ENCODE results near the gene MAGI2.

DNA sequence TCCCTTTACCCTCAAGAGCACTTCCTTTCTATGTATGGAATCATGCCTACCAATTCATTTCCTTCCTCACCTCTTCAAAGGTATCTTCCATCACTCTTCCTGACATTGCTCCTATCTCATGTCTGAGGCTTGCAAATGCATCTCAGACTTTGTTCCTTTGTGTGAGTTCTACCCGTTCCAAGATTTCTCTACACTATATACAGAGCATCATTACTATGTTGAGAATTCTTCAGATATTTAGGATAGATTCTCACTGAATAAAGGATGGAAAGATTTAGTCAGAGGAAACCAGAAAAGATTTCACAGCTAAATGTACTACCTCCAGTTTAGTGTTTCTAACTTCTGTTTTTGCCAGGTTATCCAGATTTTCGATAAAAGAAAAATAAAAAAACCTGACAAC is 1192.2 kb downstream of the MAGI2 start:
- TF ChIP-seq, protein P1, sequence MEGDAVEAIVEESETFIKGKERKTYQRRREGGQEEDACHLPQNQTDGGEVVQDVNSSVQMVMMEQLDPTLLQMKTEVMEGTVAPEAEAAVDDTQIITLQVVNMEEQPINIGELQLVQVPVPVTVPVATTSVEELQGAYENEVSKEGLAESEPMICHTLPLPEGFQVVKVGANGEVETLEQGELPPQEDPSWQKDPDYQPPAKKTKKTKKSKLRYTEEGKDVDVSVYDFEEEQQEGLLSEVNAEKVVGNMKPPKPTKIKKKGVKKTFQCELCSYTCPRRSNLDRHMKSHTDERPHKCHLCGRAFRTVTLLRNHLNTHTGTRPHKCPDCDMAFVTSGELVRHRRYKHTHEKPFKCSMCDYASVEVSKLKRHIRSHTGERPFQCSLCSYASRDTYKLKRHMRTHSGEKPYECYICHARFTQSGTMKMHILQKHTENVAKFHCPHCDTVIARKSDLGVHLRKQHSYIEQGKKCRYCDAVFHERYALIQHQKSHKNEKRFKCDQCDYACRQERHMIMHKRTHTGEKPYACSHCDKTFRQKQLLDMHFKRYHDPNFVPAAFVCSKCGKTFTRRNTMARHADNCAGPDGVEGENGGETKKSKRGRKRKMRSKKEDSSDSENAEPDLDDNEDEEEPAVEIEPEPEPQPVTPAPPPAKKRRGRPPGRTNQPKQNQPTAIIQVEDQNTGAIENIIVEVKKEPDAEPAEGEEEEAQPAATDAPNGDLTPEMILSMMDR (IDR thresholded peaks at IDR 0.05): no peak
- TF ChIP-seq POLR2A (IDR thresholded peaks at IDR 0.05) (no peak), POLR2AphosphoS5 (IDR thresholded peaks at IDR 0.05; ENCODE audit: insufficient read depth in 1 of 2, low read depth in 1 of 2) (no peak)
